Kidney (tissue), 14 donors: Measurements from ENCODE around the gene CD248. TPM values are rescaled to one million over a fixed set of nuclear protein-coding genes. Genes with fewer than 3 reads are reported as not detected.

Experiments
- DNase-seq, 5 donors: peaks; one replicate each; pipeline ENCODE4 v3.0.0-alpha.2; 2013 to 2020
- FAIRE-seq: peaks from 2 replicates; lab custom pipeline; 2012; peaks lifted over from hg19 to GRCh38; lab: Jason Lieb, UNC
- H3K27ac ChIP-seq, 2 donors: one replicate each; pipeline ENCODE4 v1.7.0; 2013; ENCODE audit warnings: low read depth in 2 of 2, low read length in 2 of 2, inconsistent platforms in 1 of 2
- H3K27me3 ChIP-seq: one replicate; pipeline ENCODE4 v1.7.1; 2013; ENCODE audit warnings: low read length, inconsistent platforms; ENCODE audit not compliant: control insufficient read depth, insufficient read depth
- H3K36me3 ChIP-seq, 3 donors: one replicate each; pipeline versions ENCODE4 v1.7.0 to v1.7.1; 2013; ENCODE audit warnings: low read length in 3 of 3, control low read depth in 1 of 3, inconsistent platforms in 1 of 3; ENCODE audit not compliant: insufficient read depth in 3 of 3, control insufficient read depth in 2 of 3
- H3K4me1 ChIP-seq, 3 donors: one replicate each; pipeline versions ENCODE4 v1.7.0 to v1.7.1; 2013; ENCODE audit warnings: low read length in 3 of 3, inconsistent platforms in 1 of 3, low read depth in 1 of 3; ENCODE audit not compliant: control insufficient read depth in 2 of 3, insufficient read depth in 2 of 3
- H3K4me3 ChIP-seq, 3 donors: one replicate each; pipeline versions ENCODE4 v1.7.0 to v1.8.1; 2013; ENCODE audit warnings: low read length in 3 of 3, control low read depth in 1 of 3, inconsistent platforms in 1 of 3
- H3K9ac ChIP-seq, 3 donors: one replicate each; pipeline versions ENCODE4 v1.7.0 to v1.7.1; 2013; ENCODE audit warnings: low read length in 3 of 3, control low read depth in 1 of 3, inconsistent platforms in 1 of 3
- H3K9me3 ChIP-seq, 3 donors: one replicate each; pipeline versions ENCODE4 v1.7.0 to v1.7.1; 2013; ENCODE audit warnings: low read length in 3 of 3, control low read depth in 1 of 3, inconsistent platforms in 1 of 3; ENCODE audit not compliant: control insufficient read depth in 2 of 3, insufficient read depth in 1 of 3
- CTCF ChIP-seq: IDR thresholded peaks from 3 replicates; pipeline ENCODE4 v1.5.1; 2012; ENCODE audit warnings: mild to moderate bottlenecking, moderate library complexity, borderline replicate concordance; ENCODE audit not compliant: insufficient read depth; ENCODE audit errors: extremely low read depth
- intact Hi-C: fragments of 100-400 bp; cut with DNase I; formaldehyde crosslinking; loops from one replicate; pipeline ENCODE4 v1.11.1; 2022
- polyA plus RNA-seq: library from polyadenylated mRNA; stranded (reverse); fragments of 350-450 nt; fragmentation: Illumina TruSeq; extraction: RNeasy Lipid Tissue Mini Kit (QIAGEN cat#74804); gene quantifications from one replicate; pipeline ENCODE4 v1.2.3, GENCODE V29; 2014; ENCODE audit warnings: low read depth, low replicate concordance; ENCODE audit not compliant: insufficient read depth
- total RNA-seq: library from RNA; stranded (reverse); fragmentation: NEBNext Ultra II Directional; extraction: Animal tissue kit (Norgen Biotek cat#: 25700); gene quantifications from one replicate; pipeline ENCODE4 v1.2.1, GENCODE V29; 2021
- donor health status: control.
- donor health status: control.
- donor health status: control.
- donor health status: control.
- donor health status: control.
- donor health status: DM: yes; HTN: yes; CAD: no.
- donor health status: Normal renal cell carcinoma (clear cell type).

Gene CD248
- total and polyA plus RNA-seq, 2 donors from 2014 or later: 14.8 to 22.9 TPM

GRCh38 chr11:66290330-66290621 lies 26.6 kb downstream of the CD248 start:
- Histone ChIP-seq H3K27ac (no peak overlapping the region), H3K36me3 (peaks cover 0 to 9% (median 0%) of the 10 kb centered on the region in 3 donors), H3K4me3 (no peak overlapping the region), H3K4me1 (peaks cover 0 to 17% (median 13%) of the 10 kb centered on the region in 3 donors), H3K27me3 (peaks cover 16% of the 10 kb centered on the region), H3K9ac (no peak overlapping the region), H3K9me3 (no peaks in the 10 kb centered on the region)
- no peak for TF ChIP-seq CTCF
- FAIRE-seq: no peak
- peak in 1 of 5 donors; percentile 74 for DNase-seq
- intact Hi-C loops: no loop called here

- peaks cover 0 to 17% (median 13%) of the 10 kb centered on the region in 3 donors for H3K4me1 ChIP-seq
- intact Hi-C loops: no loop called here
- peak in 4 of 5 donors; percentile 58 to 93 (median 92) for DNase-seq
- TF ChIP-seq CTCF: no peak
- H3K27me3 ChIP-seq: peaks cover 16% of the 10 kb centered on the region
- H3K9ac ChIP-seq: peak overlapping the region; percentile 58 to 71 (median 58)
- peak overlapping the region; percentile 91 to 95 for H3K27ac ChIP-seq
- no peaks in the 10 kb centered on the region for H3K9me3 ChIP-seq
- peaks cover 0 to 9% (median 0%) of the 10 kb centered on the region in 3 donors for H3K36me3 ChIP-seq
- no peak for FAIRE-seq
- H3K4me3 ChIP-seq: peak overlapping the region; percentile 84 to 95 (median 87)
Observed at GRCh38 chr11:66289548-66290329, 27.1 kb downstream of the CD248 start.

GRCh38 chr11:66288671-66289547 lies 27.9 kb downstream of the CD248 start, which contains the start of gene YIF1A:
TSS of gene YIF1A (minus strand) at chr11:66289143. CDS start at chr11:66288985, 158 bp downstream.
- peak within 1 kb of the TSS; percentile 68 to 77 (median 71) for H3K9ac ChIP-seq
- TF ChIP-seq CTCF: no peak
- peaks cover 15% of the 10 kb centered on the region for H3K27me3 ChIP-seq
- peak within 1 kb of the TSS; percentile 84 to 95 (median 87) for H3K4me3 ChIP-seq
- H3K4me1 ChIP-seq: peaks cover 0 to 17% (median 13%) of the 10 kb centered on the region in 3 donors
- peak within 1 kb of the TSS; percentile 91 to 95 for H3K27ac ChIP-seq
- intact Hi-C loops: no loop called here
- no peaks in the 10 kb centered on the region for H3K9me3 ChIP-seq
- FAIRE-seq (peak; percentile 99), DNase-seq (peak; percentile 99 to 100 (median 99))
- peaks cover 0 to 9% (median 0%) of the 10 kb centered on the region in 3 donors for H3K36me3 ChIP-seq
